ENCODE results near the gene CAPN14.

The CAPN14 gene

GRCh38 chr2:31217465-31218200, at the start of gene CAPN14:
TSS of gene CAPN14 (minus strand) at chr2:31217515. CDS start at chr2:31205447, 12,068 bp downstream.
- DNase-seq, result no peak

- no peak for DNase-seq
These were observed 49.5 kb upstream of the CAPN14 start for GRCh38 chr2:31266804-31267203.

- no peak for DNase-seq
These were observed 47.9 kb upstream of the CAPN14 start for GRCh38 chr2:31265234-31265633.

- DNase-seq, result peak; percentile 14
These were observed 46.4 kb upstream of the CAPN14 start for GRCh38 chr2:31263636-31264190.

GRCh38 chr2:31260870-31261269, 43.6 kb upstream of the CAPN14 start:
- DNase-seq, result no peak

GRCh38 chr2:31259075-31259474, 41.8 kb upstream of the CAPN14 start:
- no peak for DNase-seq

GRCh38 chr2:31258351-31258750, 41.0 kb upstream of the CAPN14 start:
- DNase-seq, result no peak

GRCh38 chr2:31256611-31257382, 39.5 kb upstream of the CAPN14 start:
- peak; percentile 82 for DNase-seq

- peak; percentile 89 for DNase-seq
These were observed 38.7 kb upstream of the CAPN14 start for GRCh38 chr2:31255911-31256571.

- no peak for DNase-seq
These were observed 37.2 kb upstream of the CAPN14 start for GRCh38 chr2:31254237-31255203.

- DNase-seq, result peak; percentile 70
These were observed 36.2 kb upstream of the CAPN14 start for GRCh38 chr2:31253356-31254131.

GRCh38 chr2:31251851-31252250, 34.5 kb upstream of the CAPN14 start:
- no peak for DNase-seq

- DNase-seq, result no peak
These were observed 33.7 kb upstream of the CAPN14 start for GRCh38 chr2:31251018-31251417.

- DNase-seq, result no peak
These were observed 31.8 kb upstream of the CAPN14 start for GRCh38 chr2:31249009-31249690.

- no peak for DNase-seq
These were observed 30.8 kb upstream of the CAPN14 start for GRCh38 chr2:31248139-31248538.

- DNase-seq, result no peak
These were observed 30.4 kb upstream of the CAPN14 start for GRCh38 chr2:31247711-31248110.

GRCh38 chr2:31246184-31246852, 29.0 kb upstream of the CAPN14 start:
- DNase-seq, result no peak

- DNase-seq, result no peak
These were observed 26.8 kb upstream of the CAPN14 start for GRCh38 chr2:31244101-31244500.

- DNase-seq, result no peak
These were observed 25.7 kb upstream of the CAPN14 start for GRCh38 chr2:31243053-31243452.

GRCh38 chr2:31241625-31242270, 24.4 kb upstream of the CAPN14 start:
- no peak for DNase-seq
